ENCODE measurements around the gene PNMA6A. TPM values are rescaled to one million over a fixed set of nuclear protein-coding genes. Genes with fewer than 3 reads are reported as not detected.
"Not testable (repeated sequence)": the region's sequence is repeated elsewhere in the genome, so short reads cannot be mapped to it uniquely, and the experiment has no call there.

PNMA6A gene
- polyA plus RNA-seq (2013), result 3.9 TPM

DNA sequence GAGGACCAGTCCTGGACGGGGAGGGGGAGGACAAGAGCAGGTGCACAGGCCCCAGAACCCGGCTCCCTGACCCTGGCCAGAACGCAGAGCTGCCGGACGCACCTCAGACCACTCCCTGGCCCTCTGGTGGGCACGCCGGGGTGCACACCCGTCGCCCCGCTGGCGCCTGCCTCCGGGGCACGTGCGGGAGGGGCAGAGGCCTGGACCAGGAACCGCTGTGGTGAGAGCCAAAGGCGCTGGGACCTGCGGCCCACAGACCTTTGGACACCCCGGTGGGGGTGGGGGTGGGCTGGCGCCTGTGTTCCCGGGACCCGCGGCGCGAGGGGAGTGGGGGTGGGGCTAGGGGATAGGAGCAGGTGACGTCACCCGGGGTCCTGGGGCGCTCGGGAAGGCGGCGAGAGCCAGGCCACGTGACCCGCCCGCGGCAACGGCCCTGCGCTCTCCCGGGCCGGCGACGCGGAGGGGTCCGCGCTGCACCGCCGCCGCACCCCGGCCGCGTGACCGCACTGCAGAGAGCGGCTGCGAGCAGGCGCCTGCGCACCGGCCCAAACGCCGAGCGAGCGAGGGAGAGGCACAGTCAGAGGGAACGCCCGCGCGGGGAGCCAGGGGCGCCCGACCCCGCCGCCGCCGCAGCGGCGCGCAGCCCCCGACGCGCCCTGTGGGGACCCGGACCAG, at the start of gene PNMA6A:
PNMA6A (plus strand) TSS at position 546 of the 675 bp plus-strand sequence. CDS start 609 bp downstream, outside the sequence.
- DNase-seq, POLR2A ChIA-PET: not testable (repeated sequence)

DNA sequence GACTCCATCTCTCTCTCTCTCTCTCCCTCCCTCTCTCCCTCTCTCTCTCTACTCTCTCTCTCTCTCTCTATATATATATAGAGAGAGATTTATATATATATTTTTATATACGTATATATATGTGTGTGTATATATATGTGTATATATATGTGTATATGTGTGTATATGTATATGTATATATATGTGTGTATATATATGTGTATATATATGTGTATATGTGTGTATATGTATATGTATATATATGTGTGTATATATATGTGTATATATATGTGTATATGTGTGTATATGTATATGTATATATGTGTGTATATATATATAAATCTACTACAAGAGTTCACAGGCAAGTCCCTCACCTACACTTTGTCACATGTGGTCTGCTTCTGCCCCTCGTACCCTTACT, 45.8 kb upstream of the PNMA6A start:
- H3K36me3 ChIP-seq (ENCODE audit: control insufficient read depth in 4 of 4, insufficient read depth in 4 of 4, low read length in 3 of 4); H3K27ac ChIP-seq (ENCODE audit: insufficient read depth in 1 of 2, low read depth in 1 of 2, low read length in 2 of 2, poor library complexity in 1 of 2, severe bottlenecking in 2 of 2); DNase-seq; H3K4me3 ChIP-seq (ENCODE audit: control insufficient read depth in 1 of 7, extremely low read depth in 1 of 7, insufficient read depth in 4 of 7, low read depth in 2 of 7, low read length in 6 of 7); H3K9me3 ChIP-seq (ENCODE audit: control extremely low read depth in 1 of 5, control insufficient read depth in 4 of 5, insufficient read depth in 2 of 5, low read depth in 1 of 5, low read length in 4 of 5); POLR2A ChIA-PET; H3K27me3 ChIP-seq (replicated peaks in 2 of 5; ENCODE audit: control insufficient read depth in 4 of 5, insufficient read depth in 5 of 5, low read length in 4 of 5); H3K4me1 ChIP-seq (ENCODE audit: control extremely low read depth in 1 of 4, control insufficient read depth in 4 of 4, insufficient read depth in 4 of 4, low read length in 3 of 4): not testable (repeated sequence)
- CTCF ChIA-PET, result interaction anchor here (0.6 to 1.2 kb wide), 2 partner anchors 11 to 124 kb away, joined by 3 read pairs; no protein-coding TSS in a partner anchor
- WGBS (ENCODE audit: insufficient coverage), result 100% methylated on average over 1 of the region's 2 CpGs

More for the DNA sequence above, at the start of gene PNMA6A:
- WGBS (ENCODE audit: insufficient coverage), result no CpG with 5 or more reads among the region's 76 CpGs
- H3K36me3 ChIP-seq (ENCODE audit: control insufficient read depth in 4 of 4, insufficient read depth in 4 of 4, low read length in 3 of 4); H3K4me1 ChIP-seq (ENCODE audit: control extremely low read depth in 1 of 4, control insufficient read depth in 4 of 4, insufficient read depth in 4 of 4, low read length in 3 of 4); H3K27me3 ChIP-seq (replicated peaks in 2 of 5; ENCODE audit: control insufficient read depth in 4 of 5, insufficient read depth in 5 of 5, low read length in 4 of 5); H3K27ac ChIP-seq (ENCODE audit: insufficient read depth in 1 of 2, low read depth in 1 of 2, low read length in 2 of 2, poor library complexity in 1 of 2, severe bottlenecking in 2 of 2); H3K4me3 ChIP-seq (ENCODE audit: control insufficient read depth in 1 of 7, extremely low read depth in 1 of 7, insufficient read depth in 4 of 7, low read depth in 2 of 7, low read length in 6 of 7); CTCF ChIA-PET; H3K9me3 ChIP-seq (ENCODE audit: control extremely low read depth in 1 of 5, control insufficient read depth in 4 of 5, insufficient read depth in 2 of 5, low read depth in 1 of 5, low read length in 4 of 5): not testable (repeated sequence)

DNA sequence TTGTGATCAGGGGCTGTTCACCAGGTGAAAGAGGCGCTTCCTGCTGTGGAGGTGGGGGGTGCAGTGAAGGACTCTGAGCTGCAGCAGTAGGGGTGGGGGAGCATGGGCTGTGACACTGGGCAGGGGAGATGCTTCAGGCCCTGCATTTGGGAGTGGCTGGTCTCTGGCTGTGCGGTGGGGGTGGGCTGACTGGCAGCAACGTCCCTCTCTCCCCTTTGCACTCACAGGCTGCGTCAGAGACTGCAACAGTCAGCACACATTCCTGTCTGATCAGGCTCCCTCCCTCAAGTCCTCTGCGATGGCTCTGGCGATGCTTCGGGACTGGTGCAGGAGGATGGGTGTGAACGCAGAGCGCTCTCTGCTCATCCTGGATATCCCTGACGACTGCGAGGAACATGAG, 43.8 kb upstream of the PNMA6A start:
- H3K27me3 ChIP-seq (replicated peaks in 2 of 5; ENCODE audit: control insufficient read depth in 4 of 5, insufficient read depth in 5 of 5, low read length in 4 of 5); H3K9me3 ChIP-seq (ENCODE audit: control extremely low read depth in 1 of 5, control insufficient read depth in 4 of 5, insufficient read depth in 2 of 5, low read depth in 1 of 5, low read length in 4 of 5); POLR2A ChIA-PET; H3K4me1 ChIP-seq (ENCODE audit: control extremely low read depth in 1 of 4, control insufficient read depth in 4 of 4, insufficient read depth in 4 of 4, low read length in 3 of 4); CTCF ChIA-PET; H3K27ac ChIP-seq (ENCODE audit: insufficient read depth in 1 of 2, low read depth in 1 of 2, low read length in 2 of 2, poor library complexity in 1 of 2, severe bottlenecking in 2 of 2); H3K36me3 ChIP-seq (ENCODE audit: control insufficient read depth in 4 of 4, insufficient read depth in 4 of 4, low read length in 3 of 4); DNase-seq; H3K4me3 ChIP-seq (ENCODE audit: control insufficient read depth in 1 of 7, extremely low read depth in 1 of 7, insufficient read depth in 4 of 7, low read depth in 2 of 7, low read length in 6 of 7): not testable (repeated sequence)
- WGBS (ENCODE audit: insufficient coverage), result no CpG with 5 or more reads among the region's 11 CpGs

DNA sequence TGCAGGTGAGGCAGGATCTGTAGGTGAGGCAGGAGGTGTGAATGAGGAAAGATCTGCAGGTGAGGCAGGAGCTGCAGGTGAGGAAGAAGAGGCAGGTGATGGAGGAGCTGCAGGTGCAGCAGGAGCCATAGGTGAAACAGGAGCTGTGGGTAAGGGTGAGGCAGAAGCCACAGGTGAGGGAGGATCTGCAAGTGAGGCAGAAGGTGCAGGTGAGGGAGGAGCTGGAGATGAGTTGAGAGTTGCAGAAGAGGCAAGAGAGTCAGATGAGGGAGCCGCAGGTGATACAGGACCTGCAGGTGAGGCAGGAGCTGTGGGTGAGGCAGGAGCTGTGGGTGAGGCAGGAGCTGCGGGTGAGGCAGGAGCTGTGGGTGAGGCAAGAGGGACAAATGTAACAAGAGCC, 43.1 kb upstream of the PNMA6A start:
- ChIA-PET CTCF (interaction anchor here (0.7 to 0.9 kb wide), 2 partner anchors 87 to 484 kb away, joined by 3 read pairs; no protein-coding TSS in a partner anchor), POLR2A (no interaction called here)
- DNase-seq, result no peak
- Histone ChIP-seq H3K9me3 (ENCODE audit: control extremely low read depth in 1 of 5, control insufficient read depth in 4 of 5, insufficient read depth in 2 of 5, low read depth in 1 of 5, low read length in 4 of 5) (peaks cover 0 to 4% (median 0%) of the 10 kb centered on the region in 5 experiments), H3K27ac (ENCODE audit: insufficient read depth in 1 of 2, low read depth in 1 of 2, low read length in 2 of 2, poor library complexity in 1 of 2, severe bottlenecking in 2 of 2) (no peak overlapping the region), H3K4me3 (ENCODE audit: control insufficient read depth in 1 of 7, extremely low read depth in 1 of 7, insufficient read depth in 4 of 7, low read depth in 2 of 7, low read length in 6 of 7) (no peak overlapping the region), H3K27me3 (replicated peaks in 2 of 5; ENCODE audit: control insufficient read depth in 4 of 5, insufficient read depth in 5 of 5, low read length in 4 of 5) (peaks cover 0 to 2% (median 0%) of the 10 kb centered on the region in 5 experiments), H3K36me3 (ENCODE audit: control insufficient read depth in 4 of 4, insufficient read depth in 4 of 4, low read length in 3 of 4) (no peaks in the 10 kb centered on the region), H3K4me1 (ENCODE audit: control extremely low read depth in 1 of 4, control insufficient read depth in 4 of 4, insufficient read depth in 4 of 4, low read length in 3 of 4) (peaks cover 0 to 7% (median 1%) of the 10 kb centered on the region in 4 experiments)
- 61% methylated on average over 2 of the region's 2 CpGs for WGBS (ENCODE audit: insufficient coverage)

DNA sequence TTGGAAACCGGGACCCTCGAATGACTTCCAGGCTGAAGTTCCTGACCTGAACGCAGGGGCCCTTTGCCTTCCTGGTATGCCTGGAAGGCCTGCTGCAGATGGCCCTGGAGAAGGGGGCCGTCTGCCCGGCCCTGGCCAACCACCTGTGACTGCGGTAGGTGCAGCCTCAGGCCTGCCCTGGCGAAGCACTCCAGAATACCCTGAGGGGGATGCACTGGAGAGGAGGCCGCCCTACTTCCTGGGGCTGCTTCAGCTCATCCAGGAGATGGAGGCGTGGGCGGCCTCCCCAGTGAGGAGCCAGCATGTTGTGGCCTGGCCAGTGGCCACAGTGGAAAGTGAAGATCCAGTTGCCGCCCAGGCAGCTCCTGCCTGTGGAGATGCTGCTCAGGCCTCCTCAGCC, 42.4 kb upstream of the PNMA6A start:
- no peaks in the 10 kb centered on the region for H3K36me3 ChIP-seq (ENCODE audit: control insufficient read depth in 4 of 4, insufficient read depth in 4 of 4, low read length in 3 of 4)
- no peak overlapping the region for H3K4me3 ChIP-seq (ENCODE audit: control insufficient read depth in 1 of 7, extremely low read depth in 1 of 7, insufficient read depth in 4 of 7, low read depth in 2 of 7, low read length in 6 of 7)
- H3K27ac ChIP-seq (ENCODE audit: insufficient read depth in 1 of 2, low read depth in 1 of 2, low read length in 2 of 2, poor library complexity in 1 of 2, severe bottlenecking in 2 of 2), result no peak overlapping the region
- H3K9me3 ChIP-seq (ENCODE audit: control extremely low read depth in 1 of 5, control insufficient read depth in 4 of 5, insufficient read depth in 2 of 5, low read depth in 1 of 5, low read length in 4 of 5), result peaks cover 0 to 4% (median 0%) of the 10 kb centered on the region in 5 experiments
- 92% methylated on average over 9 of the region's 11 CpGs for WGBS (ENCODE audit: insufficient coverage)
- POLR2A ChIA-PET, result no interaction called here
- H3K27me3 ChIP-seq (replicated peaks in 2 of 5; ENCODE audit: control insufficient read depth in 4 of 5, insufficient read depth in 5 of 5, low read length in 4 of 5), result peaks cover 0 to 2% (median 0%) of the 10 kb centered on the region in 5 experiments
- CTCF ChIA-PET, result interaction anchor here (0.7 to 0.9 kb wide), 2 partner anchors 87 to 483 kb away, joined by 3 read pairs; no protein-coding TSS in a partner anchor
- no peak for DNase-seq
- H3K4me1 ChIP-seq (ENCODE audit: control extremely low read depth in 1 of 4, control insufficient read depth in 4 of 4, insufficient read depth in 4 of 4, low read length in 3 of 4), result peaks cover 0 to 7% (median 1%) of the 10 kb centered on the region in 4 experiments

DNA sequence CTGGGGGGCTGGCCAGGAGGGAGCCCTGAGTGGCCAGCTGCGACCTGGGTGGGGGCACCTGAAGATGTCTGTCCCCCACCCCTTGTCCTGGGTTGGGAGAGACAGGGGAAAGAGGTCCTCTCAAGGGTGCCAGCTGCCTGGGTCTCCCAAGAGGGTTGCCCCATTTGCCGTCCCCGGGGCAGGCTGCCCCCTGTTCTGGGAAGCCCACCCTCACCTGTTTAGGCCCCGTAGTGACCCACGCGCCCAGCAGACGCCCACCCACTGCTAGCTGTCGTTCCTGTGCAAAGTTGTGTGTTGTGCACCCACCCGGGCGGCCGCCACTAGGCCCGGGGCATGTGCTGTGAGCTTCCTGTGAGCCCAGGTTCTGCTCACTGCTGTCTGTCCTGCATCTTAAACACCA, 41.5 kb upstream of the PNMA6A start:
- ChIA-PET POLR2A (no interaction called here), CTCF (no interaction called here)
- Histone ChIP-seq H3K4me1 (ENCODE audit: control extremely low read depth in 1 of 4, control insufficient read depth in 4 of 4, insufficient read depth in 4 of 4, low read length in 3 of 4) (peaks cover 0 to 7% (median 1%) of the 10 kb centered on the region in 4 experiments), H3K4me3 (ENCODE audit: control insufficient read depth in 1 of 7, extremely low read depth in 1 of 7, insufficient read depth in 4 of 7, low read depth in 2 of 7, low read length in 6 of 7) (no peak overlapping the region), H3K27ac (ENCODE audit: insufficient read depth in 1 of 2, low read depth in 1 of 2, low read length in 2 of 2, poor library complexity in 1 of 2, severe bottlenecking in 2 of 2) (no peak overlapping the region), H3K36me3 (ENCODE audit: control insufficient read depth in 4 of 4, insufficient read depth in 4 of 4, low read length in 3 of 4) (no peaks in the 10 kb centered on the region), H3K27me3 (replicated peaks in 2 of 5; ENCODE audit: control insufficient read depth in 4 of 5, insufficient read depth in 5 of 5, low read length in 4 of 5) (peaks cover 0 to 2% (median 0%) of the 10 kb centered on the region in 5 experiments), H3K9me3 (ENCODE audit: control extremely low read depth in 1 of 5, control insufficient read depth in 4 of 5, insufficient read depth in 2 of 5, low read depth in 1 of 5, low read length in 4 of 5) (peaks cover 0 to 4% (median 0%) of the 10 kb centered on the region in 5 experiments)
- WGBS (ENCODE audit: insufficient coverage), result 84% methylated on average over 7 of the region's 12 CpGs
- no peak for DNase-seq

DNA sequence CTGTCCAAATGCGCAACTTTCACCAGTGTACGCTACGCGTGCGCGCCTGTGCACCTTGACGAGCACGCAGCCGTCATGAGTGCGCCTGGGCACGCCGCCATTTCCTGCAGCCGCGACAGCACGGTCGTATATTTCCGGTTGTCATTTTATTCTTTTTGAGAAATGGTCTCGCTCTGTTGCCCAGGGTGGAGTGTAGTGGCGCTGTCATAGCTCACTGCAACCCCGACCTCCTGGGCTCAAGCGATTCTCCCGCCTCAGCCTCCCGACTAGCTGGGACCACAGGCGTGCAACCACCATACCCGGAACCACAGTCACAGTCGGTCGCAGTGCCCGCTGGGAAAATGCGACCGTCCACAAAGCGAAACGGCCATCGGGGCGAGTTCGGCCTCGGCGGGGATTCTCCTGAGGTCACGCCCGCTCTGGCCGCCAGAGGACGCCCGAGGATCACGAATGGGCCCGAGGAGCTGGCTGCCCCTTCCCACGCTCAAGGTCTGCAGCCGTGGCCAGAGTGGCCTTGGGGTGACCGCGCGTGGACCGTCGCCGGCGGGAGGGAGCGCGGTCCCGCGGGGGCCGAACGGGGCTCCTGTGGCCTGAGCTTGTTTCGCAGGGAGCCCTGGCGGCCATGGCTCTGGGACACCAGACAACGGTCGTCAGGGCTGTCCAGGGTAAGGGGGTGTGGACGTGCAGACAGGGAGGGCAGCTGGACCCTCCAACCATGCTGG, 39.7 kb upstream of the PNMA6A start:
- peaks cover 0 to 7% (median 1%) of the 10 kb centered on the region in 4 experiments for H3K4me1 ChIP-seq (ENCODE audit: control extremely low read depth in 1 of 4, control insufficient read depth in 4 of 4, insufficient read depth in 4 of 4, low read length in 3 of 4)
- ChIA-PET POLR2A (no interaction called here), CTCF (interaction anchor here (0.7 to 1.3 kb wide), 11 partner anchors 13 to 476 kb away, joined by 3 to 5 read pairs (median 3); no protein-coding TSS in a partner anchor)
- 39% methylated on average over 53 of the region's 64 CpGs for WGBS (ENCODE audit: insufficient coverage)
- peaks cover 0 to 2% (median 0%) of the 10 kb centered on the region in 5 experiments for H3K27me3 ChIP-seq (replicated peaks in 2 of 5; ENCODE audit: control insufficient read depth in 4 of 5, insufficient read depth in 5 of 5, low read length in 4 of 5)
- peak; percentile 42 to 69 (median 67) for DNase-seq
- no peak overlapping the region for H3K27ac ChIP-seq (ENCODE audit: insufficient read depth in 1 of 2, low read depth in 1 of 2, low read length in 2 of 2, poor library complexity in 1 of 2, severe bottlenecking in 2 of 2)
- H3K36me3 ChIP-seq (ENCODE audit: control insufficient read depth in 4 of 4, insufficient read depth in 4 of 4, low read length in 3 of 4), result no peaks in the 10 kb centered on the region
- H3K9me3 ChIP-seq (ENCODE audit: control extremely low read depth in 1 of 5, control insufficient read depth in 4 of 5, insufficient read depth in 2 of 5, low read depth in 1 of 5, low read length in 4 of 5), result no peaks in the 10 kb centered on the region
- peak overlapping the region in 6 of 7 experiments; percentile 27 to 66 (median 48) for H3K4me3 ChIP-seq (ENCODE audit: control insufficient read depth in 1 of 7, extremely low read depth in 1 of 7, insufficient read depth in 4 of 7, low read depth in 2 of 7, low read length in 6 of 7)

Data from common myeloid progenitor, CD34-positive (primary cell).